Panc1 (cell line): ENCODE results near the gene HOXB7. TPM values are rescaled to one million over a fixed set of nuclear protein-coding genes. Genes with fewer than 3 reads are reported as not detected.

Experiments
- ATAC-seq: fragments of 200-7000 bp; cut with Tn5 transposase; 2 replicates; pipeline ENCODE4 v1.9.1; 2020; ENCODE audit warnings: mild to moderate bottlenecking, moderate library complexity
- BruUV-seq: library from RNA; stranded (reverse); fragments of 400-500 nt; replicated peaks from 2 replicates; lab custom pipeline; 2021; lab: Mats Ljungman, UMichigan
- CTCF ChIA-PET: fragments of 300-600 bp; sonication (Branson Sonifier 250); formaldehyde crosslinking; loops from one replicate; lab custom pipeline; 2022; ENCODE audit warnings: antibody characterized with exemption; lab: Charles Lee
- POLR2A ChIA-PET: fragments of 300-600 bp; sonication (Branson Sonifier 250); formaldehyde crosslinking; loops from one replicate; lab custom pipeline; 2022; ENCODE audit warnings: antibody characterized with exemption; lab: Charles Lee
- DNase-seq: peaks from one replicate; pipeline ENCODE4 v3.0.0-alpha.2; 2010; ENCODE audit warnings: low read depth, low spot score
- H3K27ac ChIP-seq: 2 replicates; pipeline ENCODE4 v1.5.1; 2011; ENCODE audit warnings: mild to moderate bottlenecking, low read length, inconsistent platforms
- H3K27me3 ChIP-seq: fragments of 200-500 bp; sonication (Bioruptor generic); 2 replicates; pipeline ENCODE4 v1.6.0; 2014; ENCODE audit warnings: low read length, inconsistent platforms; ENCODE audit not compliant: control insufficient read depth, insufficient read depth
- H3K36me3 ChIP-seq: fragments of 200-500 bp; sonication (Bioruptor generic); 2 replicates; pipeline ENCODE4 v1.5.1; 2014; ENCODE audit warnings: inconsistent platforms, mild to moderate bottlenecking, low read length, moderate library complexity; ENCODE audit not compliant: control insufficient read depth, insufficient read depth
- H3K4me1 ChIP-seq: 2 replicates; pipeline ENCODE4 v1.5.1; 2011; ENCODE audit warnings: inconsistent platforms, mild to moderate bottlenecking, low read length, moderate library complexity; ENCODE audit not compliant: control insufficient read depth, insufficient read depth
- H3K4me3 ChIP-seq, 2 experiments: 2 replicates each; pipeline ENCODE4 v1.5.1; 2011 to 2012; ENCODE audit warnings: low read depth in 2 of 2, low read length in 2 of 2, mild to moderate bottlenecking in 2 of 2, inconsistent platforms in 1 of 2, moderate library complexity in 1 of 2
- H3K9me3 ChIP-seq: fragments of 200-500 bp; sonication (Bioruptor generic); 2 replicates; pipeline ENCODE4 v1.5.1; 2014; ENCODE audit warnings: low read depth, mild to moderate bottlenecking, inconsistent platforms, low read length, moderate library complexity; ENCODE audit not compliant: control insufficient read depth, insufficient read depth
- POLR2AphosphoS5 ChIP-seq: IDR thresholded peaks from 2 replicates; pipeline ENCODE4 v1.6.1; 2012; ENCODE audit warnings: mild to moderate bottlenecking, low read depth, low read length, moderate library complexity
- SIN3A ChIP-seq: IDR thresholded peaks from 2 replicates; pipeline ENCODE4 v1.6.1; 2012; ENCODE audit warnings: low read depth, mild to moderate bottlenecking, low read length, moderate library complexity, borderline replicate concordance; ENCODE audit not compliant: insufficient read depth
- TCF7L2 ChIP-seq: IDR thresholded peaks from 2 replicates; pipeline ENCODE4 v1.6.1; 2011; ENCODE audit warnings: mild to moderate bottlenecking, low read depth, low read length, inconsistent platforms
- in situ Hi-C: cut with HindIII; loops from 2 replicates; pipeline ENCODE4 v1.10.0; 2016; ENCODE audit warnings: low sequenced_read_pairs, low pct_unique_long_range_greater_than_20kb
- intact Hi-C: fragments of 100-400 bp; cut with micrococcal nuclease; formaldehyde crosslinking; loops from one replicate; pipeline ENCODE4 v1.10.0; 2022; ENCODE audit not compliant: unreplicated experiment
- total RNA-seq: library from RNA; stranded (reverse); gene quantifications from one replicate; pipeline ENCODE4 v1.2.1, GENCODE V29; 2021; ENCODE audit not compliant: unreplicated experiment
- TF ChIP-seq, protein P1 (sequence below), 2 experiments: IDR thresholded peaks; 2 replicates each; pipeline ENCODE4 v1.6.1; 2011 to 2012; ENCODE audit warnings: low read depth in 2 of 2, control low read depth in 1 of 2, low read length in 1 of 2, mild to moderate bottlenecking in 1 of 2, moderate library complexity in 1 of 2; ENCODE audit not compliant: insufficient read depth in 1 of 2

Gene HOXB7
- total RNA-seq, 1 experiment from 2014 or later: 44.0 TPM

DNA sequence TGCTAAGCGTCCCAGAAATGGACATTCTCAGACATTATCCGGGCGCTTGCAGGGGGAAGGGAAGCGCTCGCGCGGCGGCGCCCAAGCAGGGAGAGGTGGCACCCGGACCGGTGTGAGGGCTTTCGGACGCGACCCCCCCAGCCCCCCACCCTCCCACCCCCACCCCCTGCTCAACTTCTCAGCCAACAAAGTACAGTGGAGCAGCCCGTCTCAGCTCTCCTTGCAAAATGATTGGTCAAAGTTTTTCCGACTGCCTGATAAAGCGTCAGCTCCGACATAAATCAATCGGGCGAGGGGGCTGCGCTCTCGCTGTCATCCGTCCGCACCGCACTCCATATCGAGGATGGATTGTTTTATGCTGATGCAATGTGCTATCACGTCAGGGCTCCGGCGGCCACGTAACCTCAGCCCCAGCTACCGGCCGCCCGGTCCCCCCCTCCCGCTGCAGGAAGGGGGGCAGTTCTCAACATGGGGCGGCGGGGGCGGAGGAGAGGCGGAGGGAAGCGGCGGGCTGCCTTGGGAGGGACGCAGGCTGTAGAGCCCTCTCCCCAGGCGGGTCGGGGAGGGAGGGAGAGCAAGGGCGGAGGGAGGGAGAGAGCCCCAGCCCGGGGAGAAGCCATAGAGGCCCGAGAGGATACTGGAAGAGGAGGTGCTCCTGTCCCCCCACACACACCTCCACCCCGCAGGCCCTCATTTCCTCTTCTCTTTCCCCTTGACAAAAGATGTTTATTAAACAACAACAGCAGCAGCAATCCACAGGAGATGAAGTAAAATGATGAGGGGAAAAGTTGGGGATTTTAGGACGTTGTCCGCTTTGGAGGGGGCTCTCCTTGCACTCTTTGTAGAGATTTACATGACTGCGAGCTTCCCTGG is 15.7 kb upstream of the HOXB7 start, which contains the start of gene HOXB9:
Gene HOXB9, minus strand, starts transcription at position 114 of the 873 bp plus-strand sequence. Its CDS starts 89 bp downstream, at position 25.
- H3K36me3 ChIP-seq: 0 out of 2 replicates have a peak, but pooled peaks cover 3% of the 10 kb centered on the region
- H3K27me3 ChIP-seq: no peaks in the 10 kb centered on the region
- TF ChIP-seq POLR2AphosphoS5 (peak; percentile 95), SIN3A (peak; percentile 62)
- TF ChIP-seq, protein P1, sequence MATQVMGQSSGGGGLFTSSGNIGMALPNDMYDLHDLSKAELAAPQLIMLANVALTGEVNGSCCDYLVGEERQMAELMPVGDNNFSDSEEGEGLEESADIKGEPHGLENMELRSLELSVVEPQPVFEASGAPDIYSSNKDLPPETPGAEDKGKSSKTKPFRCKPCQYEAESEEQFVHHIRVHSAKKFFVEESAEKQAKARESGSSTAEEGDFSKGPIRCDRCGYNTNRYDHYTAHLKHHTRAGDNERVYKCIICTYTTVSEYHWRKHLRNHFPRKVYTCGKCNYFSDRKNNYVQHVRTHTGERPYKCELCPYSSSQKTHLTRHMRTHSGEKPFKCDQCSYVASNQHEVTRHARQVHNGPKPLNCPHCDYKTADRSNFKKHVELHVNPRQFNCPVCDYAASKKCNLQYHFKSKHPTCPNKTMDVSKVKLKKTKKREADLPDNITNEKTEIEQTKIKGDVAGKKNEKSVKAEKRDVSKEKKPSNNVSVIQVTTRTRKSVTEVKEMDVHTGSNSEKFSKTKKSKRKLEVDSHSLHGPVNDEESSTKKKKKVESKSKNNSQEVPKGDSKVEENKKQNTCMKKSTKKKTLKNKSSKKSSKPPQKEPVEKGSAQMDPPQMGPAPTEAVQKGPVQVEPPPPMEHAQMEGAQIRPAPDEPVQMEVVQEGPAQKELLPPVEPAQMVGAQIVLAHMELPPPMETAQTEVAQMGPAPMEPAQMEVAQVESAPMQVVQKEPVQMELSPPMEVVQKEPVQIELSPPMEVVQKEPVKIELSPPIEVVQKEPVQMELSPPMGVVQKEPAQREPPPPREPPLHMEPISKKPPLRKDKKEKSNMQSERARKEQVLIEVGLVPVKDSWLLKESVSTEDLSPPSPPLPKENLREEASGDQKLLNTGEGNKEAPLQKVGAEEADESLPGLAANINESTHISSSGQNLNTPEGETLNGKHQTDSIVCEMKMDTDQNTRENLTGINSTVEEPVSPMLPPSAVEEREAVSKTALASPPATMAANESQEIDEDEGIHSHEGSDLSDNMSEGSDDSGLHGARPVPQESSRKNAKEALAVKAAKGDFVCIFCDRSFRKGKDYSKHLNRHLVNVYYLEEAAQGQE (IDR thresholded peaks at IDR 0.05; ENCODE audit: insufficient read depth in 1 of 2, low read depth in 2 of 2, low read length in 1 of 2): no peak
- H3K4me3 ChIP-seq: peak within 1 kb of the TSS; percentile 78 to 93
- CTCF ChIA-PET: interaction anchor here (0.6 to 1.6 kb wide), 5 partner anchors 10 to 332 kb away, joined by 3 to 13 read pairs (median 5); no protein-coding TSS in a partner anchor
- POLR2A ChIA-PET: interaction anchor here (0.5 to 2.0 kb wide), 9 partner anchors 10 to 428 kb away, joined by 3 to 27 read pairs (median 5); no protein-coding TSS in a partner anchor
- in situ Hi-C loops: no loop called here
- ATAC-seq: peak; percentile 66
- intact Hi-C loops: no loop called here
- peak within 1 kb of the TSS; percentile 99 for H3K27ac ChIP-seq
- H3K9me3 ChIP-seq: no peaks in the 10 kb centered on the region
- TSS peak; percentile 94 for BruUV-seq
- DNase-seq: no peak
- H3K4me1 ChIP-seq: peaks cover 59% of the 10 kb centered on the region

DNA sequence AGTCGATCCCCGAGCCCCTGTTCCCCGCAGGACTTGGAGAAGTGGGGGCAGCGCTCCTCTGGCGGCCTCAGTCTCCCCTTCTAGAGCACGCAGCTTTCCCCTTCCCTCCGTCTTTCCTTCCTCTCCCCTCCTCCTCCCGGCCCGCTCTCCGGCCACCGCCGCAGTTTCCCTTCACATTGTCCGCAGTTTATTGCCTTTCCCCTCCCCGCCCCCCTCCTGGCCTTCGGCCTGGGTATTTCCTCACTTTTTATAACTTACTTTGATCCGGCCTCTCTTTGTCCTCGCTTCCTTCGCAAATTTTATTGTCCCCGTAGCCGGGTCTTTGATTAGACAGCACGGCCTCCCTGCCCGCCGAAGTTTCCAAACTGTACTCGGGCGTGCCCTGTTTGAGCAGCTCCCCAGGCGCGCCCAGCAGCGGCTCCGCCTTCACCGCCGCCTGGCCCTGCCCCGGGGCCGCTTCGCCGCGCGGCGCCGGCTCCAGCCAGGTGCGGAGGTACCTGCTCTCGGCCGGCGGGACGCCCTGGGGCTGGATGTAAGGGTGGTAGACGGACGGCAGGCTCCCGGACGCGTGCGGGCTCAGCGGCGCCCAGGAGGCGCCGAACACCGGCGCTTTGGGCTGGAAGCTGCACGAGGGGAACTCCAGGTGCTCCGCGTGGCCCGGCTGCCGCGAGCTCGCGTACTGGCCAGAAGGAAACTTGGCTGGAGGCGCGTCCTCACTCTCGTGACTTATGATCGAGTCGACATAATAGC is 14.9 kb upstream of the HOXB7 start:
- CTCF ChIA-PET: interaction anchor here (0.7 to 1.6 kb wide), 4 partner anchors 11 to 266 kb away, joined by 3 to 13 read pairs (median 4); no protein-coding TSS in a partner anchor
- H3K9me3 ChIP-seq: no peaks in the 10 kb centered on the region
- peak; percentile 89 for TF ChIP-seq TCF7L2
- TF ChIP-seq SIN3A: no peak
- TF ChIP-seq, protein P1 (IDR thresholded peaks at IDR 0.05; ENCODE audit: insufficient read depth in 1 of 2, low read depth in 2 of 2, low read length in 1 of 2): 0 out of 4 replicates have a peak, but pooled peaks of 1 of the 2 experiments have one; percentile 31
- H3K4me1 ChIP-seq: peaks cover 60% of the 10 kb centered on the region
- H3K4me3 ChIP-seq: peak overlapping the region; percentile 78 to 93
- POLR2A ChIA-PET: interaction anchor here (0.6 to 2.0 kb wide), 11 partner anchors 9 to 548 kb away, joined by 3 to 27 read pairs (median 4); no protein-coding TSS in a partner anchor
- H3K27ac ChIP-seq: peak overlapping the region; percentile 95
- DNase-seq: no peak
- ATAC-seq: peak; percentile 73
- no peaks in the 10 kb centered on the region for H3K27me3 ChIP-seq
- in situ Hi-C loops (no loop called here), intact Hi-C loops (no loop called here)
- H3K36me3 ChIP-seq: 0 out of 2 replicates have a peak, but pooled peaks cover 3% of the 10 kb centered on the region
- TSS peak; percentile 62 for BruUV-seq
